Immature natural killer cell (primary cell): ENCODE data around the gene EMP2. TPM values are rescaled to one million over a fixed set of nuclear protein-coding genes. Genes with fewer than 3 reads are reported as not detected.

ENCODE experiments used
- DNase-seq, 3 donors: peaks; one replicate each; pipeline ENCODE4 v3.0.0; 2022; ENCODE audit warnings: mixed read lengths in 1 of 3
- H3K27ac Mint-ChIP-seq, 6 donors: one replicate each; pipeline ENCODE4 v1.8.0; 2020; ENCODE audit warnings: mixed read lengths in 6 of 6, mild to moderate bottlenecking in 5 of 6, inconsistent platforms in 4 of 6, moderate library complexity in 3 of 6
- H3K27me3 Mint-ChIP-seq, 3 donors: one replicate each; pipeline ENCODE4 v1.8.0; 2020 to 2021; ENCODE audit warnings: low read depth in 3 of 3, mild to moderate bottlenecking in 3 of 3, mixed read lengths in 3 of 3, moderate library complexity in 3 of 3, inconsistent platforms in 1 of 3
- H3K36me3 Mint-ChIP-seq, 3 donors: one replicate each; pipeline ENCODE4 v1.8.0; 2020; ENCODE audit warnings: mixed read lengths in 3 of 3, inconsistent platforms in 2 of 3, mild to moderate bottlenecking in 2 of 3
- H3K4me1 Mint-ChIP-seq, 2 donors: one replicate each; pipeline ENCODE4 v1.8.0; 2020; ENCODE audit warnings: inconsistent platforms in 2 of 2, mild to moderate bottlenecking in 2 of 2, mixed read lengths in 2 of 2, moderate library complexity in 1 of 2
- H3K4me3 Mint-ChIP-seq, 5 donors: one replicate each; pipeline ENCODE4 v1.8.0; 2020; ENCODE audit warnings: mild to moderate bottlenecking in 5 of 5, mixed read lengths in 5 of 5, inconsistent platforms in 3 of 5, moderate library complexity in 3 of 5
- H3K9me3 Mint-ChIP-seq, 6 donors: one replicate each; pipeline ENCODE4 v1.8.0; 2020; ENCODE audit warnings: mild to moderate bottlenecking in 6 of 6, mixed read lengths in 6 of 6, inconsistent platforms in 4 of 6, moderate library complexity in 3 of 6
- polyA plus RNA-seq, 3 donors: library from polyadenylated mRNA; unstranded; fragments of 300-500 nt; fragmentation: Illumina TruSeq; gene quantifications; one replicate each; pipeline ENCODE4 v1.2.3, GENCODE V29; 2021

The EMP2 gene
- polyA plus RNA-seq, 3 donors from 2014 or later = not detected

- Mint-ChIP-seq H3K4me3 (no peak overlapping the region), H3K36me3 (no peaks in the 10 kb centered on the region), H3K9me3 (no peaks in the 10 kb centered on the region), H3K27me3 (peaks cover 8 to 21% (median 10%) of the 10 kb centered on the region in 3 donors), H3K4me1 (no peaks in the 10 kb centered on the region), H3K27ac (no peak overlapping the region)
- DNase-seq = no peak
These were observed 828 bp downstream of the EMP2 start for GRCh38 chr16:10579575-10579964.

DNA sequence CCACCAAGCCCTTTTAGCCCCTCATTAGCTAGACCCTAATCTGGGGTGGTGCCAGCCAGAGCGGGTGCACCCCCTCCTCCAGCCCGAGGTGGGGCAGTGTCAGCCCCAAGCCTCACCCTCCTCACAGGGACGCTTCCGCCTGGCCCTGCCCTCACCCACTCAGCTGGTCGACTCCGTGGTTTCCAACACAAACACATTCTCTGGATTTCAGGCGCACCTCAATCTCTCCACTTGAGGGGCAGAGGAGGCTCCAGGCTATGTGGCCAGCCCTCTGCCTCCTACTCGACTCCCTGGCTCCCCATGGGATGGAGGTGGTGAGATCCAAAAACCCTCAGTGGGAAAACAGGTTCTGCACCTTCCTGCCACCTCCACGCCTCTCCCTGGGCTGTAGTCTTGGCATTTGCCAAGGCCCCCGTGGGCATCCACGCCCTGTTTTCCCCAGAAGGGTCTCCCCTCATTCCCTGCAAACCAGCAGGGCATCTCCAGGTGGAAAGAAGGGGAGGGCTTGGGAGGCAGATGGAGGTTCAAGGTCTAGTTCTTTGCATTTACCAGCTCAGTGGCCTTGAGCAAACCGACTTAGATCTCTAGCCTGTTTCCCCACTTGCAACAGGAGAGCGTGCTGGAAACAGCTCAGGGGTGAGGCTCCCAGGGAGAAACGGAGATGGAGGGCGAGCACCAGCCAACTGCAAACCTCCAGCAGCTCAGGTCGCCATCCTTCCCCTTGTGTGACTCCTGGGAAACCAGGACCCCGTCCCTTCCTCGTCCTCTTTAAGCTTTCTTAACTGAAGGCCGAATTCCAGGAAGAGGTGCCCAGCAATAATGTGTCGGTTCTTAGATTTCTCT, 1.7 kb downstream of the EMP2 start:
- Mint-ChIP-seq H3K4me1 (no peaks in the 10 kb centered on the region), H3K36me3 (no peaks in the 10 kb centered on the region), H3K9me3 (no peaks in the 10 kb centered on the region), H3K27ac (no peak overlapping the region), H3K27me3 (peaks cover 8 to 20% (median 10%) of the 10 kb centered on the region in 3 donors), H3K4me3 (no peak overlapping the region)
- no peak for DNase-seq

- no peaks in the 10 kb centered on the region for H3K9me3 Mint-ChIP-seq
- H3K27me3 Mint-ChIP-seq = peaks cover 10 to 17% (median 12%) of the 10 kb centered on the region in 3 donors
- H3K36me3 Mint-ChIP-seq = no peaks in the 10 kb centered on the region
- no peak for DNase-seq
- no peak overlapping the region for H3K27ac Mint-ChIP-seq
- no peak overlapping the region for H3K4me3 Mint-ChIP-seq
- H3K4me1 Mint-ChIP-seq = no peaks in the 10 kb centered on the region
These were observed 2.8 kb downstream of the EMP2 start for GRCh38 chr16:10577305-10578202.

DNA sequence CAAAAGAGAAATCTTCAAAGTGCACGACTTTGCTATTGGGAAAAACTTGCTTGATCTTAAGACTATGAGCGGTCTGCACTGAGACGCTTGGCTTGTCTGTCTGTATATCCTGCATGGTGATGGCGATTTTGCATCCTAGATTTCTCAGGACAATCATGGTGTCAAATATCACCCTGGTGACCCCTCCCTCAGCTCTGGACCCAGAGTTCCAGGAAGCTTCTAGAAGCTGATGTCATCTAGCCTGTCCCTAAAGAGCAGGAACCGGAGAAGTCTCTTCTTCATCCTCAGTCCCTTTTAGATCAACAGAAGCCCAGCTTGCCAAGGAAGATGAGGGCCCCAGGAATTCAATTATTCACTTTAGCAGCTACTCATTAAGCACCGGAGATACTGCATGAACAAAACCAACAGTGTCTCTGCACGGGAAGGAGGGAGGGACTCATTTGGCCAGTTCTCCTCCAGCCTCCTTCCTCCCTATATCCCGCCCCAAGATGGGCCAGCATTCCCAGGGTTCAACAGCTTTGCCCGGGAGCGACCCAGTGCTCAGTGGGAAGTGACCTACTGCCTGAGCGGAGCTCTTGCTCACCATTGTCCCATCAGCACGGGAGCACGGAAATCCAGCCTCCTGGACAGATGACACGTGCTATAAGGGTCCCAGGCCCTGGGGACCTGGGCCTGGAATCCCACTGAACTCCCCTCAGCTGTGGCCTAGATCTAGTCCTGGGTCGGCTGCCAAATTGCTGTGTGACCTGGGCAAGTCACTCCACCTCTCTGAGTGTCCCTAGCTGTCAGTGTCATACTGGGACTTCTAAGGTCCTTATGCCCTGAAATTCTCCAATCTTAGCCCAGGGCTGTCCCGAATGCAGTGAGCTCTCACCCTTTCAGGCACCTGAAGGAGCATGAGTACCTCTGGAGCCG, 3.8 kb downstream of the EMP2 start:
- no peak for DNase-seq
- Mint-ChIP-seq H3K4me3 (no peak overlapping the region), H3K9me3 (no peaks in the 10 kb centered on the region), H3K27ac (no peak overlapping the region), H3K27me3 (peaks cover 12 to 14% (median 13%) of the 10 kb centered on the region in 3 donors), H3K36me3 (no peaks in the 10 kb centered on the region), H3K4me1 (no peaks in the 10 kb centered on the region)

GRCh38 chr16:10575506-10576130, 4.8 kb downstream of the EMP2 start:
- DNase-seq = no peak
- no peaks in the 10 kb centered on the region for H3K4me1 Mint-ChIP-seq
- H3K36me3 Mint-ChIP-seq = no peaks in the 10 kb centered on the region
- no peaks in the 10 kb centered on the region for H3K9me3 Mint-ChIP-seq
- H3K27ac Mint-ChIP-seq = no peak overlapping the region
- H3K4me3 Mint-ChIP-seq = no peak overlapping the region
- H3K27me3 Mint-ChIP-seq = peaks cover 8 to 10% (median 9%) of the 10 kb centered on the region in 3 donors

GRCh38 chr16:10572611-10573010, 7.8 kb downstream of the EMP2 start:
- Mint-ChIP-seq H3K9me3 (no peaks in the 10 kb centered on the region), H3K36me3 (no peaks in the 10 kb centered on the region), H3K4me3 (no peak overlapping the region), H3K27me3 (peaks cover 6 to 7% (median 6%) of the 10 kb centered on the region in 3 donors), H3K27ac (no peak overlapping the region), H3K4me1 (no peaks in the 10 kb centered on the region)
- DNase-seq = no peak

DNA sequence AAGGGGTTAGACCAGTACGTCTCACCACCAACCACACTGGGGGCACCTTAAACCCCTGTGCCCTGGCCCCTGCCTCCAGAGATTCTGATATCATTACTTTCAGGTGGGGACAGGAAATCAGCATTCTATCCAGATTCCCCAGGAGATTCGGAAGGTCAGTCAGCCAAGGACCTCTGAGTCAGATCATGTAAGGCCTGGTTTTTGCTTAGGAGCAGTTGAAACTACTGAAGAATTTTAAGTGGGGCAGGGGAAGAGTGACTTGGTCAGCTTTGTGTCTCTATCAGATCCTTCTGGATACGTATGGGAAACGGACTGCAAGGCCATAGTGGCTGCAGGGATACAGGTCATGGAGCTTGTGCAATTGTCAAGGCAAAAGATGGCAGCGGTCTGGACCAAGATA, 9.0 kb downstream of the EMP2 start:
- peaks cover 6 to 7% (median 7%) of the 10 kb centered on the region in 3 donors for H3K27me3 Mint-ChIP-seq
- no peak overlapping the region for H3K4me3 Mint-ChIP-seq

GRCh38 chr16:10569621-10570020, 10.8 kb downstream of the EMP2 start:
- no peak for DNase-seq
- H3K9me3 Mint-ChIP-seq = no peaks in the 10 kb centered on the region
- H3K27me3 Mint-ChIP-seq = peaks cover 2 to 7% (median 6%) of the 10 kb centered on the region in 3 donors
- H3K4me1 Mint-ChIP-seq = no peaks in the 10 kb centered on the region
- no peaks in the 10 kb centered on the region for H3K36me3 Mint-ChIP-seq
- H3K27ac Mint-ChIP-seq = no peak overlapping the region
- H3K4me3 Mint-ChIP-seq = no peak overlapping the region

More for the DNA sequence above, 9.0 kb downstream of the EMP2 start:
- Mint-ChIP-seq H3K9me3 (no peaks in the 10 kb centered on the region), H3K36me3 (no peaks in the 10 kb centered on the region), H3K27ac (no peak overlapping the region), H3K4me1 (no peaks in the 10 kb centered on the region)
- no peak for DNase-seq

- Mint-ChIP-seq H3K9me3 (no peaks in the 10 kb centered on the region), H3K4me3 (no peak overlapping the region), H3K27me3 (peaks cover 3 to 7% (median 6%) of the 10 kb centered on the region in 3 donors), H3K4me1 (no peaks in the 10 kb centered on the region), H3K36me3 (no peaks in the 10 kb centered on the region), H3K27ac (no peak overlapping the region)
- DNase-seq = no peak
These were observed 13.8 kb downstream of the EMP2 start for GRCh38 chr16:10566613-10567012.

- no peaks in the 10 kb centered on the region for H3K9me3 Mint-ChIP-seq
- H3K4me1 Mint-ChIP-seq = no peaks in the 10 kb centered on the region
- no peak overlapping the region for H3K4me3 Mint-ChIP-seq
- H3K27me3 Mint-ChIP-seq = peaks cover 5 to 9% (median 7%) of the 10 kb centered on the region in 3 donors
- DNase-seq = no peak
- no peak overlapping the region for H3K27ac Mint-ChIP-seq
- no peaks in the 10 kb centered on the region for H3K36me3 Mint-ChIP-seq
These were observed 15.2 kb downstream of the EMP2 start for GRCh38 chr16:10565167-10565566.

DNA sequence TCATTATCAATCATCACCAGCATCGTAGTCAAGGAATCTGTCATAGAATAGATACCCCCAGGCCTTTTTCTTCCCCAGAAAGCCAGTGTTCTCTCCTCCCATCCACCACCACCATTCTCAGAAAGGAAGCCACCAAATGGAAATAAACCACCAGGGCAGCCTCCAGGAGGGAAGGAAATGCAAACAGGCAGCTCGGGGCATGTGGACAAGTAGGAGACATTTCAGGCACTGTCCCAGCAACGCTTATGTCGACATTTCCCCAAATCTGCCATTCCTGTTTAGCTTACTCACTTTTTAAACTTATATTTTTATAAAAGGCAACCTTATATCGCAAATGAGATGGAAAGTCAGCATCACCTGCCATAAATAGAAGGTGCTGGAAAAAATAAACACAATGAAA, 15.8 kb downstream of the EMP2 start:
- Mint-ChIP-seq H3K4me1 (no peaks in the 10 kb centered on the region), H3K27ac (no peak overlapping the region), H3K27me3 (peaks cover 5 to 9% (median 7%) of the 10 kb centered on the region in 3 donors), H3K36me3 (no peaks in the 10 kb centered on the region), H3K9me3 (no peaks in the 10 kb centered on the region), H3K4me3 (no peak overlapping the region)
- DNase-seq = no peak

DNA sequence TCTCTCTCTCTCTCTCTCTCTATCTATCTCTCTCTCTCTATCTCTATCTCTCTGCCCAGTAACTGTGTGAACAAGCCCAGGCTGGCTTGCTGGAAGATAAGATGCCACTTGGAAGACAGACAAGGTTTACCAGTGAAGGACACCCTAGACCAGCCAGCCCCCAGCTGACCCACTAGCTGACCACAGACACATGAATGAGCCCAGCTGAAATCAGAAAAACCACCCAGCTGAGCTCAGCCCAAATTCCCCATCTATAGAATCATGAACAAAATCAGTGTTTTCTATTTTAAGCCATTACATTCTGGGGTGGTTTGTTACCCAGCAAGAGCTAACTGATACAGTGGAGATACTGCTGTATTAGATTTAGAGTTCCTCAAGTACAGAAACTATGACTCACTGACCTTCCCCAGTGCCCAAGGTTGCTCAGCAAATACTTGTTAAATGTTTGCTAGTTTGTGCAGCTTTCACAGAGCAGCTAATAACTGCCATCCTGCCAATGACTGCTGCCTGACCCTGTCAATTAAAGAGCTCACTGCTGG, 18.0 kb downstream of the EMP2 start:
- Mint-ChIP-seq H3K4me1 (no peaks in the 10 kb centered on the region), H3K9me3 (no peaks in the 10 kb centered on the region), H3K27ac (no peak overlapping the region), H3K4me3 (no peak overlapping the region), H3K27me3 (peaks cover 2 to 9% (median 7%) of the 10 kb centered on the region in 3 donors), H3K36me3 (no peaks in the 10 kb centered on the region)
- DNase-seq = no peak

DNA sequence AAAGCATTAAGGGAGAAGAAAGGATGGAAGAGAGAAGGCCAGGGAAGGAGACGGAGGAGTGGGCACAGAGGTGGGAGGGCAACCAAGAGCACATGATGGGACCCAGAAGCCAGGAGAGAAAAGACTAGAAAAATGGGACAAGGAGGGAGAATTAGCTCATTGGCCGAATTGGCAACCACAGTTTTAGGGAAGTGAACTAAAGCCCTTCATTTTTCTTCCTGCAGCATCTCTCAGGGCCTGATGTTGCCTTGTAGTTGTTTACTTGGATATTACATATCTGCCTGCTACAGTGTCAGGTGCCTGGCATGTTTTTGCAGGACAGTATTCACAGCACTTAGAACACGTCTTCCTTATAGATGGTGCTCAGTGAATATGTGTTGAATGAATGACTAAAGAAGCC, 19.0 kb downstream of the EMP2 start:
- no peaks in the 10 kb centered on the region for H3K9me3 Mint-ChIP-seq
- H3K27me3 Mint-ChIP-seq = peaks cover 2 to 9% (median 7%) of the 10 kb centered on the region in 3 donors
- no peak for DNase-seq
- H3K36me3 Mint-ChIP-seq = no peaks in the 10 kb centered on the region
- no peaks in the 10 kb centered on the region for H3K4me1 Mint-ChIP-seq
- H3K27ac Mint-ChIP-seq = no peak overlapping the region
- H3K4me3 Mint-ChIP-seq = no peak overlapping the region
